SK-N-SH (cell line): ENCODE measurements around the gene KRAS. TPM values are rescaled to one million over a fixed set of nuclear protein-coding genes. Genes with fewer than 3 reads are reported as not detected.

Experiments used
- CTCF ChIA-PET: fragments of 300-600, 350-600 bp; formaldehyde crosslinking; extraction: SDS; loops from one replicate; lab custom pipeline; 2021; lab: Yijun Ruan, JAX
- POLR2A ChIA-PET: fragments of 350-600 bp; sonication (Branson Sonifier 250); formaldehyde crosslinking; extraction: SDS; loops from one replicate; lab custom pipeline; 2020; ENCODE audit warnings: antibody characterized with exemption, inconsistent platforms; lab: Yijun Ruan, JAX
- DNase-seq: peaks from one replicate; pipeline ENCODE4 v3.0.0; 2012
- H2AFZ ChIP-seq: fragments of 200-600 bp; sonication (generic); 2 replicates; pipeline ENCODE4 v1.8.1; 2016; ENCODE audit warnings: antibody characterized with exemption, mild to moderate bottlenecking, low read depth
- H3F3A ChIP-seq: fragments of 200-600 bp; sonication (generic); replicated peaks from 2 replicates; pipeline ENCODE3; 2016; ENCODE audit warnings: antibody characterized with exemption, mild to moderate bottlenecking; ENCODE audit not compliant: insufficient read depth
- H3K27ac ChIP-seq, 2 experiments: fragments of 200-500 bp in 1 of 2; fragments of 200-600 bp in 1 of 2; sonication (Bioruptor generic) in 1 of 2; sonication (generic), shearing (Covaris generic) in 1 of 2; 2 replicates each; pipeline versions ENCODE4 v1.5.1 to v1.6.1; 2014 to 2016; ENCODE audit warnings: low read depth in 2 of 2, inconsistent platforms in 1 of 2, low read length in 1 of 2, mild to moderate bottlenecking in 1 of 2, mixed read lengths in 1 of 2
- H3K27me3 ChIP-seq: fragments of 200-600 bp; sonication (generic), shearing (Covaris generic); 2 replicates; pipeline ENCODE4 v1.6.1; 2016; ENCODE audit warnings: mixed run types; ENCODE audit not compliant: insufficient read depth
- H3K36me3 ChIP-seq, 2 experiments: fragments of 200-500 bp in 1 of 2; fragments of 200-600 bp in 1 of 2; sonication (Bioruptor generic) in 1 of 2; sonication (generic) in 1 of 2; replicated peaks in 1 of 2; 2 replicates each; pipeline versions ENCODE3 to v1.5.1; 2014 to 2016; ENCODE audit warnings: low read length in 1 of 2, mild to moderate bottlenecking in 1 of 2; ENCODE audit not compliant: insufficient read depth in 2 of 2, control insufficient read depth in 1 of 2
- H3K4me1 ChIP-seq, 2 experiments: fragments of 200-500 bp in 1 of 2; fragments of 200-600 bp in 1 of 2; sonication (Bioruptor generic) in 1 of 2; sonication (generic), shearing (Covaris generic) in 1 of 2; 2 replicates each; pipeline versions ENCODE4 v1.5.1 to v1.6.1; 2014 to 2016; ENCODE audit warnings: low read depth in 1 of 2, low read length in 1 of 2, mixed run types in 1 of 2; ENCODE audit not compliant: insufficient read depth in 2 of 2, control insufficient read depth in 1 of 2
- H3K4me2 ChIP-seq: fragments of 200-600 bp; sonication (generic), shearing (Covaris generic); 2 replicates; pipeline ENCODE4 v1.6.1; 2017; ENCODE audit warnings: mixed run types
- H3K4me3 ChIP-seq, 2 experiments: fragments of 200-500 bp in 1 of 2; fragments of 200-600 bp in 1 of 2; sonication (Bioruptor generic) in 1 of 2; sonication (generic), shearing (Covaris generic) in 1 of 2; 2 replicates each; pipeline versions ENCODE4 v1.5.1 to v1.8.1; 2014 to 2016; ENCODE audit warnings: low read depth in 2 of 2, inconsistent platforms in 1 of 2, low read length in 1 of 2, mild to moderate bottlenecking in 1 of 2, mixed read lengths in 1 of 2, moderate library complexity in 1 of 2
- H3K79me2 ChIP-seq: fragments of 200-600 bp; sonication (generic); 2 replicates; pipeline ENCODE4 v1.8.1; 2017; ENCODE audit warnings: mild to moderate bottlenecking; ENCODE audit not compliant: insufficient read depth
- H3K9ac ChIP-seq: fragments of 200-600 bp; sonication (generic); 2 replicates; pipeline ENCODE4 v1.6.1; 2017; ENCODE audit warnings: mixed run types
- H3K9me2 ChIP-seq: fragments of 200-600 bp; sonication (generic); 2 replicates; pipeline ENCODE4 v1.6.1; 2017; ENCODE audit warnings: mixed run types
- H3K9me3 ChIP-seq: fragments of 200-600 bp; sonication (generic); 2 replicates; pipeline ENCODE4 v1.6.1; 2017; ENCODE audit warnings: mixed run types, mild to moderate bottlenecking, moderate library complexity
- H4K20me1 ChIP-seq: fragments of 200-600 bp; sonication (generic); 2 replicates; pipeline ENCODE4 v1.6.1; 2017; ENCODE audit warnings: mild to moderate bottlenecking, mixed run types; ENCODE audit not compliant: insufficient read depth
- ELF1 ChIP-seq: IDR thresholded peaks from 2 replicates; pipeline ENCODE4 v1.4.0; 2012
- EZH2phosphoT487 ChIP-seq: fragments of 200-600 bp; sonication (generic); IDR thresholded peaks from 2 replicates; pipeline ENCODE4 v1.6.1; 2017; ENCODE audit warnings: low read depth, mixed run types, mild to moderate bottlenecking, antibody characterized with exemption, moderate library complexity, borderline replicate concordance
- FOXJ3 ChIP-seq: sonication (generic); formaldehyde crosslinking; IDR thresholded peaks from 2 replicates; pipeline ENCODE4 v1.5.1; 2020; ENCODE audit warnings: mild to moderate bottlenecking, missing genetic modification reagents
- GATA2 ChIP-seq: sonication (generic); formaldehyde crosslinking; IDR thresholded peaks from 2 replicates; pipeline ENCODE4 v1.5.0; 2020; ENCODE audit warnings: mild to moderate bottlenecking, missing genetic modification reagents
- NFIC ChIP-seq: IDR thresholded peaks from 2 replicates; pipeline ENCODE4 v1.4.0; 2012; ENCODE audit warnings: borderline replicate concordance
- SMC3 ChIP-seq: IDR thresholded peaks from 2 replicates; pipeline ENCODE4 v1.6.1; 2012; ENCODE audit warnings: low read depth, low read length, improper control_type of control experiment
- TCF12 ChIP-seq: IDR thresholded peaks from 2 replicates; pipeline ENCODE4 v1.4.0; 2012
- YY1 ChIP-seq: IDR thresholded peaks from 2 replicates; pipeline ENCODE4 v1.4.0; 2012; ENCODE audit warnings: low read depth, mild to moderate bottlenecking
- WGBS: methylation state at CpG from one replicate; pipeline ENCODE4 v1.1.6; 2017; ENCODE audit warnings: low lambda C conversion rate; 5-methylcytosine and 5-hydroxymethylcytosine counted together
- polyA plus RNA-seq, 3 experiments: library from polyadenylated mRNA; depleted of rRNA; stranded (reverse); fragments of >200 nt; gene quantifications; 2 replicates each; pipeline ENCODE4 v1.2.3, GENCODE V29; 2012
- TF ChIP-seq, protein P1 (sequence below): IDR thresholded peaks from 2 replicates; pipeline ENCODE4 v1.4.0; 2012; ENCODE audit warnings: low read depth
- TF ChIP-seq, protein P2 (sequence below): IDR thresholded peaks from 2 replicates; pipeline ENCODE4 v1.4.0; 2012; ENCODE audit warnings: low read depth, borderline replicate concordance
- TF ChIP-seq, protein P3 (sequence below): IDR thresholded peaks from 2 replicates; pipeline ENCODE4; 2012

Gene KRAS
- polyA plus RNA-seq, 1 of the 3 experiments (the other 2 are of a cell fraction) = 8.0 TPM

DNA sequence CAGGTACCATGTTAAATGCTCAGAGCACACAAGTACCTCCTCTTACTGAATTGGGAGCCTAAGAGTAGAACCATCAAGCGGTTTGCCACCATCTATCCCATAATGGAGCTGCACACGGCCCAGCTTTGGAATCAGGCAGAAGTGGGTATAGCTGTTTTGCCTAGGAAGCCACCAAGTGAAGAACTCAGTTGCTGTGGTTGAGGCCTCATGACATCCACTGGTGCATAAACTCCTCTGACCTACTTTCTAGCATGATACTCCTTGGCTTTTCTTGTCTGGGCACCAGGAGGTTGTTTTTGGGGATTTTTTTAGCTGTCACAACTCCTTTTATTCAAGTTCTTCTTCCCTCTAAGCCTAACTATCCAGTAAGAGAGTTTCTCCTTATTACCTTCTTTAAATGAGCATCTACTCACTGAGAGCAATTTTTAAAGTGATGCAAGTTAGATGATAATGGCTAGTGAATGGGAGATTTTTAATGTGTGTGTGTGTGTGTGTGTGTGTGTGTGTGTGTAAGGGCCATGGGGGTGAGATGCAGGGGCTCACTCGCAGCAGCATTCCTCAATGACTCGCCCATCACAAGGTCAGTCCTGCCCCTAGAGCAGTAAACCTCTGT is 20.9 kb upstream of the KRAS start:
- Histone ChIP-seq H3K27me3 (no peaks in the 10 kb centered on the region), H3K9me2 (no peaks in the 10 kb centered on the region), H3K36me3 (no peaks in the 10 kb centered on the region), H3K9me3 (no peaks in the 10 kb centered on the region), H3K4me2 (no peak overlapping the region), H4K20me1 (no peaks in the 10 kb centered on the region), H3K9ac (no peak overlapping the region), H3F3A (peaks cover 5% of the 10 kb centered on the region), H3K79me2 (no peaks in the 10 kb centered on the region), H3K4me3 (no peak overlapping the region), H2AFZ (no peak overlapping the region), H3K27ac (no peak overlapping the region), H3K4me1 (peaks cover 0 to 4% of the 10 kb centered on the region in 2 experiments; a peak in 3 of 4 replicates)
- 61% methylated on average over 4 of the region's 4 CpGs for WGBS
- TF ChIP-seq SMC3 = no peak
- TF ChIP-seq FOXJ3 (CRISPR knock-in tag) = no peak
- no peak for TF ChIP-seq YY1
- TF ChIP-seq, protein P1, sequence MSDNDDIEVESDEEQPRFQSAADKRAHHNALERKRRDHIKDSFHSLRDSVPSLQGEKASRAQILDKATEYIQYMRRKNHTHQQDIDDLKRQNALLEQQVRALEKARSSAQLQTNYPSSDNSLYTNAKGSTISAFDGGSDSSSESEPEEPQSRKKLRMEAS = no peak
- TF ChIP-seq, protein P2, sequence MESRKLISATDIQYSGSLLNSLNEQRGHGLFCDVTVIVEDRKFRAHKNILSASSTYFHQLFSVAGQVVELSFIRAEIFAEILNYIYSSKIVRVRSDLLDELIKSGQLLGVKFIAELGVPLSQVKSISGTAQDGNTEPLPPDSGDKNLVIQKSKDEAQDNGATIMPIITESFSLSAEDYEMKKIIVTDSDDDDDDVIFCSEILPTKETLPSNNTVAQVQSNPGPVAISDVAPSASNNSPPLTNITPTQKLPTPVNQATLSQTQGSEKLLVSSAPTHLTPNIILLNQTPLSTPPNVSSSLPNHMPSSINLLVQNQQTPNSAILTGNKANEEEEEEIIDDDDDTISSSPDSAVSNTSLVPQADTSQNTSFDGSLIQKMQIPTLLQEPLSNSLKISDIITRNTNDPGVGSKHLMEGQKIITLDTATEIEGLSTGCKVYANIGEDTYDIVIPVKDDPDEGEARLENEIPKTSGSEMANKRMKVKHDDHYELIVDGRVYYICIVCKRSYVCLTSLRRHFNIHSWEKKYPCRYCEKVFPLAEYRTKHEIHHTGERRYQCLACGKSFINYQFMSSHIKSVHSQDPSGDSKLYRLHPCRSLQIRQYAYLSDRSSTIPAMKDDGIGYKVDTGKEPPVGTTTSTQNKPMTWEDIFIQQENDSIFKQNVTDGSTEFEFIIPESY = no peak
- no peak for TF ChIP-seq TCF12
- no peak for TF ChIP-seq ELF1
- ChIA-PET POLR2A (no interaction called here), CTCF (no interaction called here)
- DNase-seq = no peak

DNA sequence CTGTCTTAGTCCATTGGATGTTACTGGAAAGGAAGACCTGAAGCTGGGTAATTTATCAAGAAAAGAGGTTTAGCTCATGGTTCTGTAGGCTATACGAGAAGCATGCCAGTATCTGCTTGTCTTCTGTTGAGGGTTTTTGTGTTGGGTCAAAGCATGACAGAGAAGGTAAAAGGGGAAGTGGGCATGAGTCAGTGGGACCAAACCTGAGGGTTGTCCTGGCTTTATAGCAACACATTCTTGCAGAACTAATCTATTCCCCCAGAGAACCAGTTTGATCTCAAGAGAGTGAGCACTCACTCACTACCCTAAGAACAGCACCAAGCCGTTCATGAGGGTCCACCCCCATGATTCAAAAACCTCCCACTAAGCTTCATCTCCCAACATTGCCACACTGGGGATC is 19.0 kb upstream of the KRAS start:
- Histone ChIP-seq H3K9ac (no peak overlapping the region), H3K9me3 (no peaks in the 10 kb centered on the region), H3K79me2 (no peaks in the 10 kb centered on the region), H3K27ac (no peak overlapping the region), H3F3A (no peaks in the 10 kb centered on the region), H3K9me2 (no peaks in the 10 kb centered on the region), H2AFZ (no peak overlapping the region), H4K20me1 (no peaks in the 10 kb centered on the region), H3K4me3 (no peak overlapping the region), H3K27me3 (no peaks in the 10 kb centered on the region), H3K4me2 (no peak overlapping the region), H3K36me3 (no peaks in the 10 kb centered on the region), H3K4me1 (no peaks in the 10 kb centered on the region; a peak in 2 of 4 replicates)
- CTCF ChIA-PET = no interaction called here
- TF ChIP-seq, protein P3, sequence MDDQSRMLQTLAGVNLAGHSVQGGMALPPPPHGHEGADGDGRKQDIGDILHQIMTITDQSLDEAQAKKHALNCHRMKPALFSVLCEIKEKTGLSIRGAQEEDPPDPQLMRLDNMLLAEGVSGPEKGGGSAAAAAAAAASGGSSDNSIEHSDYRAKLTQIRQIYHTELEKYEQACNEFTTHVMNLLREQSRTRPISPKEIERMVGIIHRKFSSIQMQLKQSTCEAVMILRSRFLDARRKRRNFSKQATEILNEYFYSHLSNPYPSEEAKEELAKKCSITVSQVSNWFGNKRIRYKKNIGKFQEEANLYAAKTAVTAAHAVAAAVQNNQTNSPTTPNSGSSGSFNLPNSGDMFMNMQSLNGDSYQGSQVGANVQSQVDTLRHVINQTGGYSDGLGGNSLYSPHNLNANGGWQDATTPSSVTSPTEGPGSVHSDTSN = no peak
- TF ChIP-seq NFIC = no peak
- no peak for TF ChIP-seq EZH2phosphoT487
- no peak for TF ChIP-seq GATA2
- DNase-seq = no peak
- POLR2A ChIA-PET = no interaction called here
- WGBS = 67% methylated on average over 2 of the region's 2 CpGs
